HG03135 (cell line): ENCODE results near the gene OTULIN.

Experiments used
- ATAC-seq: cut with Tn5 transposase; IDR thresholded peaks from one replicate; pipeline ENCODE4 v1.9.1; 2021; ENCODE audit warnings: mild to moderate bottlenecking, moderate library complexity; ENCODE audit not compliant: unreplicated experiment

The OTULIN gene

DNA sequence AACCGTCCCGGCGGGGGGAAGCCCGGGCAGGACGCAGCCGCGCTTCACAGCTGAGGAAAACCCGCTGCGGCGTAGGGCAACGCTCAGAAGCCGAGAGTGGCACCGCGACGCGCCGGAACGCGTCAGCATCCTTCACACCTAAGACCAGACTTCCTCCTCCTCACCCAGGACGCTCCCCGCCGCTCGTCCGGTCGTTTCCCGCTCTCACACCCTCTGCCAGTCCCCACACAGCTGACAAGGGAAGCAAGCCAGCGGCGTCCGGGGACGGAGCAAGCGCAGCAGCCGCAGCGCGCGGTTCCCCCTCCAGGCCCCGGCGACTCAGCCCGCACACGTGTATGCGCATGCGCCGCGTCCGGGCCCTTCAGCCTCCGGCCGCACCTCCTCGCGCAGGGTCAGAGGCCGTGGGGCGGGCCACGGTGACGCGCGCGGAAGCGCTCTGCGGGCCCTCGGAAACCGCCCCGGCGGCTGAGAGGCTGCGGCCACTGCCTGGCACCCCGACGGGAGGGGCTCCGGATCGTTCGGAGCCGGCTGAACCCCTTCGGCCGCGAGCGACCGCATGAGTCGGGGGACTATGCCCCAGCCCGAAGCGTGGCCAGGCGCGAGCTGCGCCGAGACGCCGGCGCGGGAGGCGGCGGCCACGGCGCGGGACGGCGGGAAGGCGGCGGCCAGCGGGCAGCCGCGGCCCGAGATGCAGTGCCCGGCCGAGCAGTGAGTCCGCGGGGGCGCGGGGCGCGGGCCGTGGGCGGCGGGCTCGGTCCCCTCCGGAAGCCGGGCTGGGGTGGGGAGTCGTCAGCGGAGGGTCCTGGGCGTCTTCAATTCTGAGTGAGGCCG is at the start of gene OTULIN:
Gene OTULIN, plus strand, starts transcription at position 449 of the 831 bp plus-strand sequence. Its CDS starts 108 bp downstream, at position 557.
- peak; percentile 68 for ATAC-seq

DNA sequence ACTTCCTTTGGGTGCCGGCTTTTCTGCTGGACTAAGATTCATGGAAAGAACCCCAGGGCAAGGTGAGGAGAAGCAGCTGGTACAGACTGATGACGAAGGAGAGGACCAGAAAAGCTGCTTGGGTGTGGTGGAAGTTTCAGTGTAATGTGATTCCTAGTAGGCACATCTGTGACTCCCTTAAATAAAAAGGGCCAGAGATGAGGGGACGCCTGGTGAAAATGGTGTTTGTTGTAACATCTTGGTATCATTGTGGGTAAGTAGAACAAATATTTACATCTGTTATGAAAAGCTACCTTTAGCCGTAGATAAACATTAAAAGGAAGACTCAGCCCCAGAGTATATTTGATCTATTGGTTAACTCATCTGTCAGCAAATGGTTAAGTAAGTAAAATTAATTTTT is 49.2 kb upstream of the OTULIN start:
- no peak for ATAC-seq

DNA sequence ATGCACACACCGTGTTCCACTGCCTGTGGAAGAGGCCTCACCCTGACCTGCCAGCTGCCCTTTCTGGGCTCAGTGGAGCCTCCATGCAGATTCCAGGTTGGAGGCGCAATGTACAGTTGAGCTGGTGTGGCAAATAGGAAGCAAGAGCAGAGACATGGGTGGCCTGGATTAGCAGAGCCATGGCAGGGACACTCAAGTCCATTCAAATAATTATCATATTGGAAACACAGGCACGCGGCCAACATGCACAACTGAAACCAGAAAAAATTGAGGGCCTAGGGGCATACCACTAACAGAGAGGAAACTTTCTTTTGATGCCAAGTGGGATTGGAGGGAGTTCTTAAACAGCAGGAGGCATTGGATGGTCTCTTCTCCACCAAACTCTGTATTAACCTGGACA is 47.1 kb upstream of the OTULIN start:
- ATAC-seq: no peak

DNA sequence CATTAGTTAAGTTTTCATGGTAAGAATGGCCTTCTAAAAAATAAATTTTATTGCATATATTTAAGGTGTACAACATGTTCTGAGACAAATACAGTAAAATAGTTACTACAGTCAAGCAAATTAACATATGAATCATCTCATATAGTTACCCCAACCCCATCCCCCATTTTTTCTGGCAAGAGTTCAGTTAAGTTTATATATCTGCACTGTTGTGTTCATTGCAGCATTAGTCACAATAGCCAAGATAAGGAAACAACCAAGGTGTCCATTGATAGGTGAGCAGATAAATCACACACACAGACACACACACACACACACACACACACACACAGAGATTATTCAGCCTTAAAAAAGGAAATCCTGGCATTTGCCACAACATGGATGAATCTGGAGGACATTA is 37.2 kb upstream of the OTULIN start:
- ATAC-seq: no peak

DNA sequence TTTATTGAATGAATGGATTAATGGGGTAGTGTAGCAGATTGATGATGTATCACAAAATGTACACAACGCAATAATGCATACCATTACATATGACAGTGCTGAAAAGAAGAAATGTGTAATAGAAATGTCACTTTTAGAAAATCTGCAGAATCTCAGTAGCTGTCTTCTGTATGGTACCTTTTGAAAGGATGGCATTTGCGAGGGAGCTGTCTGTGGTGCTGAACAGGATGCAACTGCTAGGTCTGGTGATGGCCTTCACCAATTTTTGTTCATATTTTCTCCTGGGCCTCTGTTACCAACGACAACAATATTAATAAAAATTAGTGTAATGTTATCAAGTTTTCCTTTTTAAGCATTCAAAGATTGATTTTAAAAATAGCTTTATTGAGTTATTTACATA is 36.2 kb upstream of the OTULIN start:
- peak; percentile 66 for ATAC-seq

DNA sequence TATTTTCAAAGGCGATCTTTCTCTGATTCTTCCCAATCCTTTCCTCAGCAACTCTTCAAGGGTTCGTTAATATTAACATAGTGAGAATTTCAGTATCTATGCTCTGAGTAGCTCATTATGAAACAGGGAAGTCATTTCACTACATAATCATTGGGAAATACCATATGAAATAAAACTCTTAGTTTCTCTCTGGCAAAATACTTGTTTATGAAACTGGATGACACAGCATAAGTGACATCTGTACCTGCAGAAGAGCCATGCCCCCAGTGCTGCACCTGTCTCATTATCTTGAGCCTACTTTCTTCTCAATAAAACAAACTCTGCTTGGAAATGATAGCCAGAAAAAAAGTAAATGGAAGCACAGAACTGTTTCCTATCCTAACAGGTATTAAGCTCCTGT is 33.8 kb upstream of the OTULIN start:
- ATAC-seq: no peak

DNA sequence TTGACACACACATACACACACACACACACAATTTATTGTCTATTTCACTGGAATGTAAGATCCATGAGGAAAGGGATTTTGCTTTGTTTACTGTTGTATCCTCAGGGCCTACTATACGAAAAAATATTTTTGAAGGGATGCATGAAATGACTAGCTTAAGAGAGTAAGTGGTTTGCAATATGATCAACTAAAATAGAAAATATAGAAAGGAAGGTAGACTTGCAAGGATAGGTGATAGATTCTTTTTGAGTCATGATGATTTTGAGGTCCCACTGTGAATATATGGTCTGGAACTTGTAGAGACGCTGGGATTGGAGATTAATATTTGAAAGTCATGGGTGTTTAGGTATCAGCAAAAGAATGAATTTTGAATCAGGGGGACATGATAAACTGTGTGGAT is 28.9 kb upstream of the OTULIN start:
- no peak for ATAC-seq

DNA sequence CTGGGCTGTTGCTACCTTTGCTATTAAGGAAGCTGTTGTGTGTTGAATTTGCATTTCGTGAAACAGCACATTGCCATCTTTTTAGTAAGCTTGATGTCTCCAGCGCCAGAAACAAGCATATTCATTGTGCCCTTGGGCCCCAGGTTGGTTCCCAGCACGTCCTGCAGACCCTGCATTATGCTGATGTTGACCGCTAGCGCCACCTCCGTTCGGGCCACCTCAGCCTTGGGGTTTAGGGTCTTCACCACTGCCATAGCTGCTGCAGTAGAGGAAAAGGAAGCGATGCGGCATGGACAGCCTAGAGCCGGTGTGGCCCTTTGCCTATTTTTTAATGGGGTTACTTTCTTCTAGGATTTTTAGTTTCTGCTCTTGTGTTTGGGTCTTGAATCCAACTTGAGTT is 23.8 kb upstream of the OTULIN start:
- no peak for ATAC-seq

DNA sequence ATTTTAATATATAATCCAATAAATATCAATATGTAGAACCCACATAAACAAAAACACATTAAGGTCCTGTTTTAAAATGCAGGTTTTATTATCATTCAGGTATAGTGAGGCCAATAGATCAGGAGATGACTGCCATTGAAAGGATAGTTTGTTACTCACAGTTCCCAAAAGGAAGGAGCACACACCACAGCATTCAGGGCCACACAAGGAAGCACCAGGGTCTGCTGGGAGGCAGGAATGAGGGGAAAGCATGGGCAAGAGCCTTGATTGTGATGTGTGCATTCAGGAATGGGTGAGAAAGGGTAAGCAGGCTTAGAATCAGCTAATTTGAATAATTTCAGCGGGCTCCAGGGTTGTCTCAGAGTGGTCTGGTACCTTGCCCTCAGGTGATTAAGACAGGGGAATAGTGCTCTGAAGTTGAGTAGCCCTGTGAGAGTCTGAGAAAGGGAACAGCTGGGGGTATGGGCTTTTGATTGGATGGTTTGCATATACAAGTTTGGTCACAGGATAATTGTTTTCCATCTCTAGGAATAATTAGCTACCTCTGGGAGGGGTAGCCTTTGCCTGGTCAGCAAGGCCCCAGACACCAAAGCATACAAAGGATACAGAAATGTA is 19.8 kb upstream of the OTULIN start:
- no peak for ATAC-seq

DNA sequence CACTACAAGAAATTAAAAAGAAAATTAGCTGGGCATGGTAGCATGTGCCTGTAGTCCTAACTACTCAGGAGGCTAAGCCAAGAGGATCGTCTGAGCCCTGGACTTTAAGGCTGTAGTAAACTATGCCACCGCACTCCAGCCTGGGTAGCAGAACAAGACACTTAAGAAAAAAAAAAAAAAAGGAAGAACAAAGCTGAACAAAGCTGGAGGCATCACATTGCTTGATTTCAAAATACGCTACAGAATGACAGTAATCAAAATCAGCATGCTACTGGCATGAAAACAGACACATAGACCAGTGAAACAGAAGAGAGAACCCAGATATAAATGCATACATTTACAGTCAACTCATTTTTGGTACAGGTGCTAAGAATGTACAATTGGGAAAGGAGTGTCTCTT is 14.5 kb upstream of the OTULIN start:
- no peak for ATAC-seq

DNA sequence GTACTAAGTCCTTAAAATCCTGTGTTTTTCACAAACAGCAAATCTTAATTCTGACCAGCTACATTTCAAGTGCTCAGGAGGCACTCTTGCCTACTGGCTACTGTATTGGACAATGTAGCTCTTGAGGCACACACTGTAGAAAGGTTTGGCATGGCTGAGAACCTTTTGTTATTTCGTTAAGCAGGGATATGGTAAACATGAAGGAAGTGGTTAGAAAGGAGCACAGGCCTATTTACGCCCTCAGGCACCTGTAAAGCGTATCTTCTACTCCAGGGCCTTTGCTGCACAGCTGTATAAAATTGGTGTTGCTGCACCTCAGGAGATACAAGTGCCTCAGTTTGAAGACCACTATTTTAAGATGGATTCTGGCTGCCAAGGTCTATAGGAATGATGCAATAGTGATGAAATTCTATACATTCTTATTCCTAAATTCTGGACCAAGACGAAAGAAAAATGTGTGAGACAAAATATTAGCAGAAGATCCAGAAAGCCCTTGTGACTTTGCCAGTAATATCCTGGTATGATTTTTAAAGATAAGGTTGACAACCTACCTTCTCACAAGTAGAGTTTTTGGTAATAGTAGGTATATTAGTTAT is 9.3 kb upstream of the OTULIN start:
- no peak for ATAC-seq

DNA sequence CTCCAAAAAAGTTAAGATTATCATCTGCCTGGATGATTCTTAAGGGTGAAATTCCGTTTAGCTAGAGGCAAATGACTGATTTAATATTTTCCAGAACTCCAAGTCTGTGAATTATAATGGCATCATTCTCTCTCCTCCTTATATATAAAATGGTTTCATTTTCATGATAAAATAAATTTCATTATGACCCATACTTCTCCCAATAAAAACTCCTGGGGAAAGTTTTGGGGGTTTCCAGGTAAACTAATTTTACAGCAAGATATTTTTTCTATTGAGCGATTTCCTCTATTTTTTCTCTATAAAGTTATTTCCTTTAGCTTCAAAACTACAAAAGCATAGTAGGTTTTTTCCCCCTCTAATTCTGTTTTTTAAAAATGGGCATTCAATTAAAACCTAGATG is 7.6 kb upstream of the OTULIN start:
- ATAC-seq: no peak

DNA sequence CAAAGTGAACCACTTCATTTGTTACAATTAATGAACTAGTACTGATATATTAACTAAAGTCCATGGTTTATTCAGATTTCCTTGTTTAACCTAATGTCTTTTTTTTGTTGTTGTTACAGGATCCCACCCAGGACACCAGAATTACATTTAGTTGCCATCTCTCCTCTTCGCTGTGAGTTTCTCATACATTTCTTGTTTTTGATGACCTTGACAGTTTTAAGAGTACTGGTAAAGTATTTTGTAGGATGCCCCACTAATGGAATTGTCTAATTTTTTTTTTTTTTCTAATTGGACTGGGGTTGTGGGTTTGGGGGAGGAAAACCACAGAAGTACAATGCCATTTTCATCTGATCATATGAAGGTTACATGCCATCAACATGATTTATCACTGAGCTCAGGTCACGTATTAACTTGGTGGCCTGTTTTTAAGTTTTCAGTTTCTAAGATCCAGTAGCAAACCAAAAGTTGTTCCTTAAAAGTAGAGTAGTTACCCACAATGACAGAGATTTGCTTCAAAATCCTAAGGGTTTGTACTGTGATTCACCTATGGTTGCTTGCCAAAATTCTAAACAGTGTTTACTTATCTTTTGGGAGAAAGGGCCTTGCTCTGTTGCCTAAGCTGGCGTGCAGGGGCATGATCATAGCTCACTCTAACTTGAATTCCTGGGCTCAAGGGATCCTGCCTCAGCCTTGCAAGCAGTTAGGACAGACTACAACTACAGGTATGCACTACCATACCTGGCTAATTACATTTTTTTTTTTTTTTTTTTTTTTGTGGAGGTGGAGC is 4.5 kb upstream of the OTULIN start:
- no peak for ATAC-seq

DNA sequence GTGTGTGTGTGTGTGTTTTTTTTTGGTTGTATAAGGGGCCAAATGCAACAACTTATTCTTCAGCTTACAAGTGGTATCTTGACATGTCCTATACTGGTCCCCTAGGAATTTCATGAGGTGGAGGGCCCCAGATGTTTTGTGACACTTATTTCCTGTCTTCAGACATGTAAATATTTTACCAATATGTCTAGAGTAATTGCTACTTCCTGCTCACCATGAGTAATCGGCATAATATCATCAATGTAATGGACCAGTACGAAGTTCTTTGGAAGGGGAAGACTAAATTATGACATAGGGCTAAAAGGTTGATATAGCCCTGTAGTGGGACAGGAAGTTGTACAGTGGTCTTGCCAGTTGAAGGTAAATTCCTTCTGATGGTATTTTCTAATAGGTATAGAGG is 3.7 kb upstream of the OTULIN start:
- no peak for ATAC-seq

DNA sequence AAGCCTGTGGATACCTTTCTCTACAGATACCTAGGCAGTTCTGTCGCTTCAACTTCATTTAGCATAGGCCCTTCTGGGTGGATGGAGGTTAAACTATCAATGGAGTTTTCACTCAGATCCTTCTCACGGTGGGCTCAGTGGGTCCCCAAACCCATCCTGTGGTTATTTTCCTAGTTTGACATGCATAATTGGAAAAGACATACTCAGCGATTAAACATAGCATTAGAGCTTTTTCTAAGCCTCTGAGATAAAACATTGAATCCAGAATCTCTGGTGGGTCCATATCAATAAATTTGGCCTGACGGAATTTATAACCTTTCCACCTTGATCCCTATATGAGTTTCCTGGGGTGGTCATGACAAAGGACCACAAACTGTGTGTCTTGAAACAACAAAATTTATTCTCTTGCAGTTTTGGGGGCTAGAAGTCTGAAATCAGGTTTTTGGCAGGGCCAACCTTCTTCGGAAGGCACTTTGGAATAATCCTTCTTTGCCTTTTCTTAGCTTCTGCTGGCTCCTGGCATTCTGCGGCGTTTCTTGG is 1.7 kb upstream of the OTULIN start:
- ATAC-seq: no peak

DNA sequence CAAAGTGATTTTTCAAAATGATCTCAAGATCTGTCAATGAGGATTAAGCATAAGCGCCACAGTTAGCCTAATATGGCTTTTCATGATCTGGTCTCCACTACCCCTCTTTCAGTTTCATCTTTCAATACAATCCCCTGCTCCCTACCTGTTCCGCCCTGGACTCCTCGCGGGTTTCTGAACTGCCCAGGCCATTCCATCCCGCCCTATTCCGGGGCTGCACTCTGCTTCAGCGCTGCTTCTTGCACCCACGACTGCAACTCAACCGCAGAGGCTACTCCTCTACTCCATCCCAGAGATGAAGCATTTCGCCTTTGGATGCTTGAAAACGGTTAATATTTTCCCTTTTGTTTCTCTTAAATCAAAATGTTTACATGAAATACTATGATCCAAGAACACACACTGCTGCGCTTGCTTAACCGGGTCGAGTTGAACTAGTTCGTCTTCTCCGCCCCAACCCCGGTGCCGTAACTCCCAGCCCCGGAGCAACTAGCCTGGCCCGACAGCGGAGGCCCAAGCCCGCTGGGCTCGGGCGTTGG is 716 bp upstream of the OTULIN start:
- peak; percentile 21 for ATAC-seq

DNA sequence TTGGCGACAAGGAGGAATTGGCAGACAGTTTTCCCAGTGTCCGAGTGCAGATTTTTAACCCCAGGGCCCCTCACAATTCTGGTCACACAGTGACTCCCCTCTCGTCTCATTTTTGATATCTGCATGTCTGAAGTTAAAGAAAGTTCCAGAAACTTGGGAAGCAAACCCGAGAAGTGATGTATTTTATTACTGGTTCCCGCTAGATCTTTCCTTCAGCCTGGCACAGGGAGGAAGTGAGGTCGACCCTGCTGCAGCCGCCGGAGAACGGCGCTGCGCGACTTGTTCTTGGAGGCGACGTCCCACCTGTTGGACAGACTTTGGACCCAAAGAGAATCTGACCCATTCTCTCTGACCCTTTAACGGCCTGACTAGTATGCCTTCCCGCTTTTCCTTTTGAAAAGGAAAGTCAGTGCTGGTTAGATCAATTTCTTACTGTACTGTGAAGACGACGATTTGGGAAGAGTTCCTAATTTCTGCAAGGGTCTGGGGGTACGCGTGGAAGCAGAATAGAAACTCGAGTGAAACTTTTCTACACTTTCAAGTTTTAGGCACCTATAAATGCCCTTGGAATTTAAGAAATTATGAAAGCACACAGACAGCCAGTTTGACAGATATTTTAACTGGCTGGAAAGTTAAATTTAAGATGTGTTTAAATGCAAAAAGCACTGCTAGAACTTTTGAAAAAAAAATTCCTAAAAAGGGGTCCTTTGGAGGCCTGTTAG is 744 bp downstream of the OTULIN start:
- ATAC-seq: no peak

DNA sequence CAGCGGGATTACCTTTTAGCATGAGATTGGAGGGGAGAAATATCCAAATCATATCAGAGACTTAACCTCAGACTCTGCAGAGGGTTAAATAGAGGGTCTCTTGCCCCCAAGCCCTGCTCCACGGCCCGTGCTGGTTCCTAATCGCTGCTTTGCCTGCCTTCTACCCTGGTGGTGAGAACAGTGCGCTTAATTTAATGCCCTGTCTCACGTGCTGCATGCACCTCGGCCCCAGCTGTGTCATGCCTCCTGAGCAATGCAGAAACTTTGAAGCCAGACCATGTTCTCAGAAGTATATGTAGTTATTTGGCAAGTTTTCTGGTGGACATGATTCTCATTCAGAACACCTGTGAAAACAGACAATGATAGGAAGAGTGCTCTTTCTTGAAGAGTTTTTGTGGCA is 1.4 kb downstream of the OTULIN start:
- peak; percentile 41 for ATAC-seq

DNA sequence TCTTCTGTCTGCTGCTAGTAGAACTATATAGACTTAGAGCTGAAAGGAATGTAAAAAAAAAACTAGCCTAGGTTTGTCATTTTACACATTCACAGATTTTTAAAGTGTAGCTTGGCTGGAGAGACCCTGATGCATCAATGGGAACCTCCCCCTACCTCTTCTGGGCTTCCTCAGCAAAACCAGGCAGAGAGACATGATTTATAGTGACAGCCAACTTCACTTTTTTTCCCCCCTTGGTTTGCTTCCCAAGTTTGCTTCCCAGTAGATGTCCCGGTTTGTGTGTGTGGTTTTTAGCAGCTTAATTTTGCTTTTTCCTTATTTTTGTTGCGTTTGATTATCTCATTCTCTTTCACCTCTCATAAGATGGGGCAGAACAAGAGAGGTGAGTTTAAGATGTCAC is 1.8 kb downstream of the OTULIN start:
- ATAC-seq: no peak

DNA sequence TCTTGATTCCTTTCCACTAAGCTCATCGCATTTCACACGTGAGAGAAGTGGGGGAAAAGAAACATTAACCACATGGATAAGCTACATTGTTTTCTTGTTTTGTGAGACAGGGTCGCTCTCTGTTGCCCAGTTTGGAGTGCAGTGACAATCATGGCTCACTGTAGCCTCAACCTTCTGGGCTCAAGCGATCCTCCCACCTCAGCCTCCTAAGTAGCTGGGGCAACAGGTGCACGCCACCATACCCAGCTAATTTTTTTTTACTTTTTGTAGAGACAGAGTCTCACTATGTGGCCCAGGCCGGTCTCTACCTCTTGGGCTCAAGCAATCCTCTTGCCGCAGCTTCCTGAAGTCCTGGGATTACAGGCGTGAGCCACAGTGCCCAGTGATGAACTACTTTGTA is 2.8 kb downstream of the OTULIN start:
- ATAC-seq: no peak
